ENCODE measurements around the gene PCSK6. TPM values are rescaled to one million over a fixed set of nuclear protein-coding genes. Genes with fewer than 3 reads are reported as not detected.
A peak's percentile ranks its signal among the peaks of the same experiment; 100 is the strongest.

The PCSK6 gene
- total RNA-seq, 4 donors from 2014 or later, result 12.9 to 31.5 (median 23.7) TPM

DNA sequence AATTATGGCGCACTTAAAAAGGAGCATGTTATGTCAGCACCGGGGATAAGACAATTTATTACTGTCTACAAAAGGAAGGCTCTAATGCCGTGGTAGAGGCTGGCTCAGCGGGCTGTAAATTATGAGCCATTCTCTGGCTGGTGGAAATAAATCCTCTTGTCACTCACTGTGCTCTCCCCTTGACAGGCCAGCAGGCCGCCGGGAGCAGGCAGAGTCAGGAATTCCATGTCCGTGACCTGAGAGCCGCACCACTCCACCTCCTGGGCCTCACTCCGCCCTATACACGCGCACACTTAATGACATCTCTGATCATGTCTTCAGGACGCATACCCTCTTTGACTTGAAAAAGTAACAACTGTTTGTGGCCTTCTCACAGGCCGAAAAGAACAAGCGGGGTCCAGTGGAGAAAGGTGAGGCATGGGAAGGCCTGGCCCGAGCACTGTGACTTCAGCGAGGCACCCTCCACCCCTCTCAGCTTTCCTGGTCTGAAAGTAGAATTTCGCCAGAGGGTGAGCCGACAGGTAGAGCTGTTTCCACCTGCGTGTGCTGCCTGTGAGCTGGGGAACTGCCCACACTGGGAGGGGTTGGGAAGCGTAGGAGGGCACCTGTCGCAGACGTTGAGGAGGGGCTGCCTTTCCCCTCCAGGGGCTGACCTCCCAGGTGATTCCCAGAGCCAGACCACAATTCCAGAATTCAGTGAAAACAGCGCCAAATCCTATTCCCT is 13.2 kb upstream of the PCSK6 start:
- H3K9me3 ChIP-seq, result no peaks in the 10 kb centered on the region
- WGBS, result 73% methylated on average over 23 of the region's 23 CpGs
- DNase-seq (ENCODE audit: low spot score in 2 of 2), result no peak
- H3K36me3 ChIP-seq, result no peaks in the 10 kb centered on the region
- H3K27me3 ChIP-seq, result peaks cover 8% of the 10 kb centered on the region
- TF ChIP-seq EP300 (IDR thresholded peaks at IDR 0.05), result no peak
- TF ChIP-seq CTCF (IDR thresholded peaks at IDR 0.05), result no peak
- no peak for TF ChIP-seq POLR2AphosphoS5 (IDR thresholded peaks at IDR 0.05)
- no peak for TF ChIP-seq POLR2A (IDR thresholded peaks at IDR 0.05)
- H3K4me1 ChIP-seq, result peaks cover 35% of the 10 kb centered on the region
- no peak overlapping the region for H3K4me3 ChIP-seq
- H3K27ac ChIP-seq, result no peak overlapping the region

GRCh38 chr15:101501703-101502373 is 12.3 kb upstream of the PCSK6 start:
- Histone ChIP-seq H3K4me3 (no peak overlapping the region), H3K9me3 (no peaks in the 10 kb centered on the region), H3K27me3 (peaks cover 14% of the 10 kb centered on the region), H3K36me3 (no peaks in the 10 kb centered on the region), H3K27ac (no peak overlapping the region), H3K4me1 (peaks cover 35% of the 10 kb centered on the region)
- DNase-seq (ENCODE audit: low spot score in 2 of 2), result peak in 1 of 2 donors; percentile 68
- TF ChIP-seq CTCF (IDR thresholded peaks at IDR 0.05) (peak; percentile 36 to 44), EP300 (IDR thresholded peaks at IDR 0.05) (no peak)
- WGBS, result 28% methylated on average over 21 of the region's 23 CpGs

GRCh38 chr15:101500865-101501551 is 11.5 kb upstream of the PCSK6 start:
- H3K4me3 ChIP-seq, result no peak overlapping the region
- WGBS, result 69% methylated on average over 3 of the region's 4 CpGs
- peaks cover 22% of the 10 kb centered on the region for H3K27me3 ChIP-seq
- no peak overlapping the region for H3K27ac ChIP-seq
- H3K36me3 ChIP-seq, result no peaks in the 10 kb centered on the region
- no peaks in the 10 kb centered on the region for H3K9me3 ChIP-seq
- peak in 1 of 2 donors; percentile 54 for DNase-seq (ENCODE audit: low spot score in 2 of 2)
- no peak for TF ChIP-seq CTCF (IDR thresholded peaks at IDR 0.05)
- TF ChIP-seq POLR2A (IDR thresholded peaks at IDR 0.05), result no peak
- TF ChIP-seq EP300 (IDR thresholded peaks at IDR 0.05), result no peak
- no peak for TF ChIP-seq POLR2AphosphoS5 (IDR thresholded peaks at IDR 0.05)
- H3K4me1 ChIP-seq, result peaks cover 38% of the 10 kb centered on the region

DNA sequence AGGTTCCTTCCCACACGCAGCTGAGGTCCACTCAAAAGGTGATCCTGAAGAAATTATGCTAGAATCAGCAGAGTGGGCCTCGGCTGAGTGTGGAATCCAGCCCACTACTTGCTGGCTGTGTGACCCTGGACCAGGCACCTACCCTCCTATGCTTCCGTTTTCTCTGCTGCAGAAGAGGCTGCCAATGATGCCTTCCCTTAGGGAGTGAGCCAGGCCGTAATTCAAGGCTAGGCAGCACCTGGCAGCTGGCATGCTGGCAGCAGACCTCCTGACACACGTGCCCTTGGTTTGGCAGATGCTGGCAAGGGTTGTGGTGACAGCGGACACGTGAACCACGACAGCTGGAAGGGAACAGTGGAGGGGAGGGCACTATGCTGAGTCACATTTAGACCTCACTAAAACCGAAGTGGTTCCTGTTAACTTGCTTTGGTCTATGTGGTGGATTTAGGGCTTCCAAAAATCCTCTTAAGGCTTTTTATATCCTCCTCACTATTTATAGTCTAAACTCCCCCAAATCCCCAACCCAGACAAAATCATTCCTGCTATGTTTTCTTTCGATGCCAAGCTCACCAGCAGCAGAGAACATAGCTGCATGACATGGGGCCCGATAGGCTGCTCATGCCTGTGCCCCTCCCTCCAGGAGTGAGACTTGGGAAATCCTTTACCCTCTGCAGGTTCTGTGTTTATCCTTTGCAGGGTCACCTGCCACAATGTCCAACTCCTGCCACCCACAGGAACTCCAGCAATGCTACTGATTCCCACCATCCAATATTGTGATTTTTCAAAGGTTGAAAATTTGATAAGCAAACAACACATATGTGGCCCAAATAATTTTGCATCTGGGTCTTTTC is 10.6 kb upstream of the PCSK6 start:
- Histone ChIP-seq H3K27ac (no peak overlapping the region), H3K4me3 (no peak overlapping the region), H3K27me3 (peaks cover 32% of the 10 kb centered on the region), H3K9me3 (no peaks in the 10 kb centered on the region), H3K36me3 (no peaks in the 10 kb centered on the region), H3K4me1 (peaks cover 40% of the 10 kb centered on the region)
- no peak for TF ChIP-seq CTCF (IDR thresholded peaks at IDR 0.05)
- TF ChIP-seq POLR2AphosphoS5 (IDR thresholded peaks at IDR 0.05), result no peak
- no peak for TF ChIP-seq POLR2A (IDR thresholded peaks at IDR 0.05)
- no peak for TF ChIP-seq EP300 (IDR thresholded peaks at IDR 0.05)
- WGBS, result 22% methylated on average over 11 of the region's 11 CpGs
- no peak for DNase-seq (ENCODE audit: low spot score in 2 of 2)
